Esophagus muscularis mucosa (tissue), 4 donors: ENCODE measurements around the gene PTS. TPM values are rescaled to one million over a fixed set of nuclear protein-coding genes. Genes with fewer than 3 reads are reported as not detected.
A peak's percentile ranks its signal among the peaks of the same experiment; 100 is the strongest.

ENCODE experiments used
- DNase-seq: peaks from one replicate; pipeline ENCODE4 v3.0.0-alpha.2; 2017; ENCODE audit errors: extremely low spot score
- H3K27ac ChIP-seq, 4 donors: fragments of 200-600 bp; sonication (generic); replicated peaks in 1 of 4; 1 replicate in 3 of 4; 2 replicates in 1 of 4; pipeline ENCODE4 v1.5.1; 2016 to 2019; ENCODE audit warnings: mild to moderate bottlenecking in 1 of 4
- H3K27me3 ChIP-seq, 4 donors: fragments of 200-600 bp; sonication (generic); one replicate each; pipeline versions ENCODE4 v1.5.1 to v1.6.0; 2016 to 2019
- H3K36me3 ChIP-seq, 4 donors: fragments of 200-600 bp; sonication (generic); one replicate each; pipeline ENCODE4 v1.5.1; 2016 to 2019
- H3K4me1 ChIP-seq, 4 donors: fragments of 200-600 bp; sonication (generic); one replicate each; pipeline ENCODE4 v1.5.1; 2016 to 2019
- H3K4me3 ChIP-seq, 4 donors: fragments of 200-600 bp; sonication (generic); 1 replicate in 2 of 4; 2 replicates in 2 of 4; pipeline ENCODE4 v1.5.1; 2016 to 2019; ENCODE audit warnings: mild to moderate bottlenecking in 4 of 4, moderate library complexity in 1 of 4
- H3K9me3 ChIP-seq, 4 donors: fragments of 200-600 bp; sonication (generic); 1 replicate in 3 of 4; 2 replicates in 1 of 4; pipeline ENCODE4 v1.5.1; 2016 to 2019
- CTCF ChIP-seq, 3 experiments: fragments of 200-600 bp in 2 of 3; fragments of 450-650 bp in 1 of 3; sonication (generic) in 2 of 3; IDR thresholded peaks; one replicate each; pipeline ENCODE4 v1.5.1; 2017 to 2019; ENCODE audit warnings: antibody characterized with exemption in 3 of 3, mild to moderate bottlenecking in 2 of 3, moderate library complexity in 1 of 3
- EP300 ChIP-seq: sonication (generic); formaldehyde crosslinking; IDR thresholded peaks from one replicate; pipeline ENCODE4 v1.6.1; 2017; ENCODE audit warnings: antibody characterized with exemption
- POLR2A ChIP-seq: fragments of 450-650 bp; IDR thresholded peaks from one replicate; pipeline ENCODE4 v1.6.1; 2017; ENCODE audit warnings: antibody characterized with exemption, moderate library complexity, mild to moderate bottlenecking, low read depth
- POLR2AphosphoS5 ChIP-seq, 2 donors: sonication (generic); formaldehyde crosslinking; IDR thresholded peaks; one replicate each; pipeline ENCODE4 v1.6.1; 2017; ENCODE audit warnings: antibody characterized with exemption in 2 of 2
- WGBS: methylation state at CpG from one replicate; pipeline ENCODE4 v1.1.5; 2018; 5-methylcytosine and 5-hydroxymethylcytosine counted together
- intact Hi-C: fragments of 100-400 bp; cut with DNase I; formaldehyde crosslinking; loops from one replicate; pipeline ENCODE4 v1.15.1; 2023
- total RNA-seq, 4 donors: library from RNA; depleted of rRNA; stranded (reverse); fragments of >200 nt; gene quantifications; one replicate each; pipeline versions ENCODE4 v1.1.0 to v1.2.1, GENCODE V29; 2016

PTS gene
- total RNA-seq, 4 donors from 2014 or later = 22.2 to 45.3 (median 28.5) TPM

GRCh38 chr11:112238041-112238440, 11.8 kb downstream of the PTS start:
- H3K36me3 ChIP-seq = peaks cover 27 to 76% (median 57%) of the 10 kb centered on the region in 4 donors
- intact Hi-C loops = no loop called here
- H3K4me1 ChIP-seq = no peaks in the 10 kb centered on the region
- no peak for TF ChIP-seq CTCF (IDR thresholded peaks at IDR 0.05)
- TF ChIP-seq POLR2A = no peak
- no peak for TF ChIP-seq POLR2AphosphoS5 (IDR thresholded peaks at IDR 0.05)
- TF ChIP-seq EP300 = no peak
- no peaks in the 10 kb centered on the region for H3K9me3 ChIP-seq
- H3K27me3 ChIP-seq = no peaks in the 10 kb centered on the region
- H3K4me3 ChIP-seq = no peak overlapping the region
- no peak for DNase-seq
- WGBS = 89% methylated on average over 3 of the region's 3 CpGs
- H3K27ac ChIP-seq = no peak overlapping the region

- 78% methylated on average over 3 of the region's 3 CpGs for WGBS
- intact Hi-C loops = no loop called here
- TF ChIP-seq EP300 (no peak), POLR2AphosphoS5 (IDR thresholded peaks at IDR 0.05) (peak; percentile 8 to 47), POLR2A (no peak), CTCF (IDR thresholded peaks at IDR 0.05) (no peak)
- peak overlapping the region in 2 of 4 donors; percentile 15 to 50 for H3K27ac ChIP-seq
- H3K27me3 ChIP-seq = no peaks in the 10 kb centered on the region
- no peaks in the 10 kb centered on the region for H3K9me3 ChIP-seq
- H3K36me3 ChIP-seq = peaks cover 19 to 47% (median 33%) of the 10 kb centered on the region in 4 donors
- H3K4me3 ChIP-seq = no peak overlapping the region
- DNase-seq = no peak
- no peaks in the 10 kb centered on the region for H3K4me1 ChIP-seq
These were observed 15.3 kb downstream of the PTS start for GRCh38 chr11:112241486-112241885.

GRCh38 chr11:112247201-112247600, 21.0 kb downstream of the PTS start:
- WGBS = 66% methylated on average over 4 of the region's 4 CpGs
- Histone ChIP-seq H3K4me1 (no peaks in the 10 kb centered on the region), H3K27me3 (no peaks in the 10 kb centered on the region), H3K36me3 (peaks cover 0 to 7% (median under 1%) of the 10 kb centered on the region in 4 donors), H3K9me3 (no peaks in the 10 kb centered on the region), H3K27ac (no peak overlapping the region), H3K4me3 (no peak overlapping the region)
- no peak for DNase-seq
- no peak for TF ChIP-seq EP300
- TF ChIP-seq CTCF (IDR thresholded peaks at IDR 0.05) = no peak
- TF ChIP-seq POLR2A = no peak
- no peak for TF ChIP-seq POLR2AphosphoS5 (IDR thresholded peaks at IDR 0.05)
- intact Hi-C loops = no loop called here

- H3K4me3 ChIP-seq = no peak overlapping the region
- H3K27ac ChIP-seq = no peak overlapping the region
- TF ChIP-seq POLR2A = no peak
- 93% methylated on average over 2 of the region's 2 CpGs for WGBS
- no peaks in the 10 kb centered on the region for H3K36me3 ChIP-seq
- no peaks in the 10 kb centered on the region for H3K27me3 ChIP-seq
- intact Hi-C loops = no loop called here
- H3K4me1 ChIP-seq = no peaks in the 10 kb centered on the region
- DNase-seq = no peak
- no peaks in the 10 kb centered on the region for H3K9me3 ChIP-seq
These were observed 22.0 kb downstream of the PTS start for GRCh38 chr11:112248201-112248600.

GRCh38 chr11:112249871-112250610, 23.8 kb downstream of the PTS start:
- DNase-seq = no peak
- intact Hi-C loops = no loop called here
- TF ChIP-seq EP300 = no peak
- TF ChIP-seq CTCF (IDR thresholded peaks at IDR 0.05) = no peak
- no peak for TF ChIP-seq POLR2A
- TF ChIP-seq POLR2AphosphoS5 (IDR thresholded peaks at IDR 0.05) = no peak

More at GRCh38 chr11:112249871-112250610, 23.8 kb downstream of the PTS start:
- 77% methylated on average over 8 of the region's 8 CpGs for WGBS
- H3K27me3 ChIP-seq = no peaks in the 10 kb centered on the region
- H3K4me3 ChIP-seq = no peak overlapping the region
- H3K36me3 ChIP-seq = no peaks in the 10 kb centered on the region
- H3K27ac ChIP-seq = no peak overlapping the region
- H3K4me1 ChIP-seq = no peaks in the 10 kb centered on the region
- no peaks in the 10 kb centered on the region for H3K9me3 ChIP-seq
